ENCODE results near the gene SGCA. TPM values are rescaled to one million over a fixed set of nuclear protein-coding genes. Genes with fewer than 3 reads are reported as not detected.

The SGCA gene
- polyA plus RNA-seq, 4 donors, result 0.48 to 1.5 (median 0.89) TPM

- no peak for DNase-seq (ENCODE audit: low read depth in 4 of 4, low spot score in 3 of 4)
Measured at GRCh38 chr17:50148226-50149090, 17.3 kb upstream of the SGCA start.

- DNase-seq (ENCODE audit: low read depth in 4 of 4, low spot score in 3 of 4), result no peak
Measured at GRCh38 chr17:50149091-50149416, 16.8 kb upstream of the SGCA start.

- no peak for DNase-seq (ENCODE audit: low read depth in 4 of 4, low spot score in 3 of 4)
Measured at GRCh38 chr17:50149417-50150353, 16.1 kb upstream of the SGCA start.

- DNase-seq (ENCODE audit: low read depth in 4 of 4, low spot score in 3 of 4), result no peak
Measured at GRCh38 chr17:50150354-50151040, 15.3 kb upstream of the SGCA start, which contains the start of gene PPP1R9B. TSS of gene PPP1R9B (minus strand) at chr17:50150677. CDS start at chr17:50150513, 164 bp downstream.

GRCh38 chr17:50151041-50151936, 14.5 kb upstream of the SGCA start:
- peak in 3 of 4 donors; percentile 79 to 84 (median 81) for DNase-seq (ENCODE audit: low read depth in 4 of 4, low spot score in 3 of 4)

GRCh38 chr17:50151937-50152547, 13.8 kb upstream of the SGCA start:
- DNase-seq (ENCODE audit: low read depth in 4 of 4, low spot score in 3 of 4), result peak in 3 of 4 donors; percentile 81 to 91 (median 84)

- no peak for DNase-seq (ENCODE audit: low read depth in 4 of 4, low spot score in 3 of 4)
Measured at GRCh38 chr17:50152736-50153135, 13.1 kb upstream of the SGCA start.

- DNase-seq (ENCODE audit: low read depth in 4 of 4, low spot score in 3 of 4), result no peak
Measured at GRCh38 chr17:50153650-50154575, 11.9 kb upstream of the SGCA start.

- DNase-seq (ENCODE audit: low read depth in 4 of 4, low spot score in 3 of 4), result no peak
Measured at GRCh38 chr17:50154604-50155003, 11.2 kb upstream of the SGCA start.

GRCh38 chr17:50155115-50155819, 10.5 kb upstream of the SGCA start:
- no peak for DNase-seq (ENCODE audit: low read depth in 4 of 4, low spot score in 3 of 4)

GRCh38 chr17:50157891-50158290, 7.9 kb upstream of the SGCA start:
- DNase-seq (ENCODE audit: low read depth in 4 of 4, low spot score in 3 of 4), result no peak

GRCh38 chr17:50161023-50161910, 4.5 kb upstream of the SGCA start:
- peak; percentile 80 to 86 (median 84) for DNase-seq (ENCODE audit: low read depth in 4 of 4, low spot score in 3 of 4)

GRCh38 chr17:50161911-50162288, 3.9 kb upstream of the SGCA start:
- DNase-seq (ENCODE audit: low read depth in 4 of 4, low spot score in 3 of 4), result no peak

- DNase-seq (ENCODE audit: low read depth in 4 of 4, low spot score in 3 of 4), result no peak
Measured at GRCh38 chr17:50162466-50163254, 3.1 kb upstream of the SGCA start.

GRCh38 chr17:50163843-50164696, 1.7 kb upstream of the SGCA start:
- no peak for DNase-seq (ENCODE audit: low read depth in 4 of 4, low spot score in 3 of 4)
